Psoas muscle (tissue), 8 donors: ENCODE results near the gene GRIP2. TPM values are rescaled to one million over a fixed set of nuclear protein-coding genes. Genes with fewer than 3 reads are reported as not detected.

Experiments
- ATAC-seq, 4 donors: fragments of 200-7000 bp; cut with Tn5 transposase; one replicate each; pipeline ENCODE4 v1.9.1; 2020; ENCODE audit warnings: moderate library complexity in 3 of 4, mild to moderate bottlenecking in 2 of 4
- DNase-seq, 2 donors: peaks; one replicate each; pipeline ENCODE4 v3.0.0-alpha.2; 2020
- H3K27ac ChIP-seq: fragments of 200-600 bp; one replicate; pipeline ENCODE4 v1.8.0; 2022
- H3K27me3 ChIP-seq, 3 donors: fragments of 200-600 bp in 1 of 3; one replicate each; pipeline versions ENCODE4 v1.6.1 to v1.8.0; 2013 to 2022; ENCODE audit warnings: low read length in 2 of 3, mild to moderate bottlenecking in 2 of 3, moderate library complexity in 1 of 3; ENCODE audit not compliant: insufficient read depth in 3 of 3
- H3K36me3 ChIP-seq, 2 donors: fragments of 200-600 bp in 1 of 2; one replicate each; pipeline versions ENCODE4 v1.6.1 to v1.8.0; 2013 to 2022; ENCODE audit warnings: low read depth in 1 of 2, mild to moderate bottlenecking in 1 of 2, moderate library complexity in 1 of 2; ENCODE audit not compliant: insufficient read depth in 1 of 2
- H3K4me1 ChIP-seq: fragments of 200-600 bp; one replicate; pipeline ENCODE4 v1.8.0; 2022
- H3K4me3 ChIP-seq: fragments of 200-600 bp; one replicate; pipeline ENCODE4 v1.8.0; 2022; ENCODE audit warnings: mild to moderate bottlenecking
- H3K9me3 ChIP-seq: fragments of 200-600 bp; one replicate; pipeline ENCODE4 v1.8.0; 2022
- WGBS, 3 donors: extraction: QIAGEN DNeasy Blood & Tissue Kit; methylation state at CpG; one replicate each; pipeline versions ENCODE4 v1.1.6 to v1.1.7; 2013; 5-methylcytosine and 5-hydroxymethylcytosine counted together
- intact Hi-C, 2 donors: fragments of 100-400 bp; cut with DNase I; formaldehyde crosslinking; loops; one replicate each; pipeline versions ENCODE4 v1.11.0 to v1.14.2; 2022
- long read RNA-seq, 2 donors: library from polyadenylated mRNA; unstranded; transcript quantifications; one replicate each; pipeline ENCODE4 v2.0.0, GENCODE V29; 2021
- polyA plus RNA-seq, 3 donors: library from polyadenylated mRNA; stranded (reverse); fragments of 200-250 nt; gene quantifications; one replicate each; pipeline ENCODE4 v1.2.3, GENCODE V29; 2013
- total RNA-seq, 4 donors: library from RNA; stranded (reverse); fragmentation: NEBNext Ultra II Directional in 2 of 4; extraction: Animal tissue kit (Norgen Biotek cat#: 25700) in 2 of 4; gene quantifications; one replicate each; pipeline versions ENCODE4 v1.2.1 to v1.2.4, GENCODE V29; 2021 to 2023
- TF ChIP-seq, protein P1 (sequence below): fragments of 200-600 bp; IDR thresholded peaks from one replicate; pipeline ENCODE4 v1.8.0; 2022; ENCODE audit warnings: antibody characterized with exemption
- donor health status: healthy with polysubstance abuse.
- donor health status: DM: no; HTN: no; CAD: no; lungs with moderate emphysema.
- donor health status: Bipolar disorder and iron deficiency.
- donor health status: healthy.
- donor health status: DM: yes; HTN: yes; CAD: no.
- donor health status: DM: no; HTN: no; CAD: no.
- donor health status: DM: no; HTN: no; CAD: no.
- donor health status: DM: yes; HTN: yes; CAD: no.

Gene GRIP2
- total RNA-seq = 10 to 100 TPM in 3 of 4 donors, 1 to 10 TPM in 1; 8.1 to 37.4 (median 29.0) TPM
- 10 to 100 TPM in 1 of 3 donors, 1 to 10 TPM in 2; 2.2 to 24.9 (median 5.0) TPM for polyA plus RNA-seq
- long read RNA-seq, donor 1, partial matches to known transcripts = 1 of 6 reads
- long read RNA-seq, donor 1, other reads (novel, unspliced or antisense) = 5 of 6 reads
- long read RNA-seq, donor 2, partial matches to known transcripts = 30 of 51 reads
- long read RNA-seq, donor 2, other reads (novel, unspliced or antisense) = 21 of 51 reads

DNA sequence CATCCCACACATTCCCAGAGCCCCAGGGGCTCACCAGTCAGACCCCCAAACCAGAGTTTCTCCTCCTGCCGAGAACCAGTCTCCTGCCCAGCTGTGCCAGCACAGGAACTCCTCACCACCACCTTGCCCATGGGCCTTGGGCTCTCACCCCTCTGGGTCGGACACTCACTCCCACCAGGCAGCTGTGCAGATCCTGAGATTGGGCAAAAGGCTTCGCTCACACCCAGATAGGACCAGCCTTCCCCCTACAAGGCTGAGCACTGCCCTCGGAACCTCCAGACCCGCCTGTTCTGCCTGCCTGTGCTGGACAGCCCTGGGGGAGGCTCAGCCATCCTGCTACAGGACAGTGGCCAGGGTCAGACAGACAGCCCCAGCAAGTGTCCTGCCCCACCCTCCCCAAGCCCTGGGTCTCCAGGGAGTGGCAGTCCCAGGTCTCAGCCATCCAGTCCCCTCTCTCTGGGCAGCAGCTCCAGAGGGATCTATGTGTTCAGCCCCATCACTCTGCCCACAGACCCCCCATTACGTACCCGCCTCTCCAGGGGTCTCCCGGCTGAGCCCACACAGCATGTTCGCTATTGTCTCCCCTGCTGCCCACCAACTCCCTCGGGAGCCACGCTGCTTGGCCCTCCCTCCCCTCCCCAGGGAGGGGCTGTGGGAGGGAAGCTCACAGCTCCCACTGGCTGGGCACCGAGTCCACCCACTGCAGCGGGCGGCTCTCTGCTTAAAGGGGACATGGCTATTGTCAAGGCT lies at the start of gene GRIP2:
Gene GRIP2 (minus strand): TSS at position 601 of the 750 bp plus-strand sequence. CDS start 34 bp downstream, at position 567.
- ATAC-seq = peak; percentile 81 to 87 (median 83)
- peaks cover 63% of the 10 kb centered on the region for H3K4me1 ChIP-seq
- peak within 1 kb of the TSS; percentile 73 for H3K4me3 ChIP-seq
- H3K36me3 ChIP-seq = no peaks in the 10 kb centered on the region
- TF ChIP-seq, protein P1, sequence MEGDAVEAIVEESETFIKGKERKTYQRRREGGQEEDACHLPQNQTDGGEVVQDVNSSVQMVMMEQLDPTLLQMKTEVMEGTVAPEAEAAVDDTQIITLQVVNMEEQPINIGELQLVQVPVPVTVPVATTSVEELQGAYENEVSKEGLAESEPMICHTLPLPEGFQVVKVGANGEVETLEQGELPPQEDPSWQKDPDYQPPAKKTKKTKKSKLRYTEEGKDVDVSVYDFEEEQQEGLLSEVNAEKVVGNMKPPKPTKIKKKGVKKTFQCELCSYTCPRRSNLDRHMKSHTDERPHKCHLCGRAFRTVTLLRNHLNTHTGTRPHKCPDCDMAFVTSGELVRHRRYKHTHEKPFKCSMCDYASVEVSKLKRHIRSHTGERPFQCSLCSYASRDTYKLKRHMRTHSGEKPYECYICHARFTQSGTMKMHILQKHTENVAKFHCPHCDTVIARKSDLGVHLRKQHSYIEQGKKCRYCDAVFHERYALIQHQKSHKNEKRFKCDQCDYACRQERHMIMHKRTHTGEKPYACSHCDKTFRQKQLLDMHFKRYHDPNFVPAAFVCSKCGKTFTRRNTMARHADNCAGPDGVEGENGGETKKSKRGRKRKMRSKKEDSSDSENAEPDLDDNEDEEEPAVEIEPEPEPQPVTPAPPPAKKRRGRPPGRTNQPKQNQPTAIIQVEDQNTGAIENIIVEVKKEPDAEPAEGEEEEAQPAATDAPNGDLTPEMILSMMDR = no peak
- peak within 1 kb of the TSS; percentile 83 for H3K27ac ChIP-seq
- DNase-seq = peak; percentile 66 to 84
- no peaks in the 10 kb centered on the region for H3K9me3 ChIP-seq
- no peaks in the 10 kb centered on the region for H3K27me3 ChIP-seq
- WGBS, 3 donors = 22 to 26% (median 22%) methylated on average over 12 to 14 of the region's 14 CpGs
- intact Hi-C loops = loop anchor here (2.0 kb wide), 2 partner anchors 15 to 17 kb away; no protein-coding TSS in a partner anchor

DNA sequence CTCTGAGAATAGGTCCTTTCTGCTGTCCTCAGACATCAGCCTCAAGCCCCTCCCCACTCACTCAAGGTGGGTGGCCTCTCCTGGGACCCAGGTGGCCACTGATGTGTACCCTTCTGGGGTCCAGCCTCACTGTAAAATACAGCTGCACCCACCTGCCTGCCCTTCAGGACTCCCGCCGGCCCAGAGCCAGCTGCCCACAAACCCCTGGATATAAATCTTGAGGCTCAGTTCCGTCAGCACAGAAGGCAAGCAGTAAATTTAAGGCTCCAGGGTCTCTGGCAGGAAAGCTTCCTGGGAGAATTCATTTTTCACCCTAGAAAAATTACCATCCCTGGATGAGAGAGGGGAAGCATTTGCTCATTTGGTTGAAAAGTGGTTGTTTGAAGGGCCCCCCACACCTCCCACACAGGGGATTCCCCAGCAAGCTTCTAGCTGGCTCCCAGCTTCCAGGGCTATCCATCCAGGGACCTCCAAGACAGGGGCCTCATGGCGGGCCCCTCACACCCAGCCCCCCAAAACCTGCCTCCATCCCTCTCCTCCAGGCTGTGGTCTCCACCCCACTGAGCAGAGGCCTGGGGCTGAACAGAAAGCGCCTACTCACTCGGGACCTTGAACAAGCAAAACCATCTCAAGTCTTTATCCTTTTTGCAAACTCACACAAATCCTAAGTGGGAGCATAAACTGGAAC lies 48.4 kb upstream of the GRIP2 start:
- Histone ChIP-seq H3K9me3 (no peaks in the 10 kb centered on the region), H3K36me3 (no peaks in the 10 kb centered on the region), H3K4me3 (no peak overlapping the region), H3K4me1 (no peaks in the 10 kb centered on the region), H3K27me3 (peaks cover 0 to 3% (median 0%) of the 10 kb centered on the region in 3 donors), H3K27ac (no peak overlapping the region)
- intact Hi-C loops = no loop called here
- 50 to 58% (median 51%) methylated on average over 6 of the region's 6 CpGs for WGBS, 3 donors
- DNase-seq (no peak), ATAC-seq (no peak)
- TF ChIP-seq, protein P1 = no peak

DNA sequence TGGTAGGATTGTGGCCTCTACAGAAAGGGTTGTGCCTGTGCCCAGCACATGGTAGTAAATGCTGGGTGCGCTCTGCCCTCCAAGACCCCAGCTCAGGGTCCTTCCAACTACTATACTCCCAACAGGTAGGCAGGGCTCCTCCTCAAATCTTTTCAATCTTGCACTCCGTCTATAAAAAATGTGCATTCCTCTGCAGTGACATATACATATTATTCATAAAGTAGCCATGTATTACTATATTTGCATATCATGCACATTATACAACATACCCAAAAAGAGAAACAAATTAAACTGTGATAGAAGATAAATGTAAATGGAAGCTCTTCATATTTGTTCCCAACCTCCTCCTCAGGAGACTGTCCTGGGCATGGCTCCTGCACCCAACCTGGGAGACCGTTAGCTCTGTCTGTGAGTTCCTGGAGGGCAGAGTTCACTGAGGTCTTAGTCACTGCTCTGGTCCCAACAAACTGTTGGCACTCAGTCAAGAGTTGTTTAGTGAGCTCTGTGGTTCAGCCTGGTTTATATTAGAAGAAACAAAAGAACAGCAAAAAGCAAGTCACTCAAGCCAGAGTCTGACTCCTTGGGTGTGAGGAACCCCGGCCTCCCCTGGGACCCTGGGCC lies 47.7 kb upstream of the GRIP2 start:
- no peak for DNase-seq
- TF ChIP-seq, protein P1 = no peak
- 60 to 65% (median 61%) methylated on average over 4 of the region's 4 CpGs for WGBS, 3 donors
- no peaks in the 10 kb centered on the region for H3K9me3 ChIP-seq
- intact Hi-C loops = no loop called here
- no peak overlapping the region for H3K4me3 ChIP-seq
- peaks cover 0 to 3% (median 0%) of the 10 kb centered on the region in 3 donors for H3K27me3 ChIP-seq
- H3K4me1 ChIP-seq = no peaks in the 10 kb centered on the region
- H3K27ac ChIP-seq = no peak overlapping the region
- no peaks in the 10 kb centered on the region for H3K36me3 ChIP-seq
- no peak for ATAC-seq

DNA sequence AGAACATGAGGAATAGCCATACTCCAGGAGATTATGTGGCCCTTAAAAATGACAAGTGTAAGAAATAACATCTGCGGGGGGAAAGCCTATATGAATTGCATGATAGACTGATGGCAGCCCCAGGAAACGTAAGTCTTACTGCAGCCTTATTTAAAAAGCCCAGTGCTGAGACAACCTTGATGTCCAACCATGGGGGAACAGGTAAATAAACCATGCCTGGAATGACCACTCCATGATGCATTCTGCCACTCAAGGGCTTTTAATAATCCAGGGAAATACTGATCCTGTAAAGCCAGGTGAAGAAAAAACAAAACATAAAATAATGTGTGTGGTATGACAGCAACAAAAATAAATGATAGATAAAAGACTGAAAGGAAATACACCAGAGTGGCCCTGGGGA lies 46.5 kb upstream of the GRIP2 start:
- WGBS, 3 donors = 48 to 68% (median 67%) methylated on average over 2 of the region's 2 CpGs
- Histone ChIP-seq H3K27ac (no peak overlapping the region), H3K36me3 (no peaks in the 10 kb centered on the region), H3K4me1 (peaks cover 9% of the 10 kb centered on the region), H3K4me3 (no peak overlapping the region), H3K9me3 (no peaks in the 10 kb centered on the region), H3K27me3 (peaks cover 0 to 3% (median 0%) of the 10 kb centered on the region in 3 donors)
- ATAC-seq = no peak
- no peak for DNase-seq
- TF ChIP-seq, protein P1 = no peak
- intact Hi-C loops = no loop called here
